Measurements from ENCODE around the gene CHD6. TPM values are rescaled to one million over a fixed set of nuclear protein-coding genes. Genes with fewer than 3 reads are reported as not detected.

The CHD6 gene
- total RNA-seq, 4 donors from 2014 or later, result 21.5 to 97.6 (median 53.7) TPM

DNA sequence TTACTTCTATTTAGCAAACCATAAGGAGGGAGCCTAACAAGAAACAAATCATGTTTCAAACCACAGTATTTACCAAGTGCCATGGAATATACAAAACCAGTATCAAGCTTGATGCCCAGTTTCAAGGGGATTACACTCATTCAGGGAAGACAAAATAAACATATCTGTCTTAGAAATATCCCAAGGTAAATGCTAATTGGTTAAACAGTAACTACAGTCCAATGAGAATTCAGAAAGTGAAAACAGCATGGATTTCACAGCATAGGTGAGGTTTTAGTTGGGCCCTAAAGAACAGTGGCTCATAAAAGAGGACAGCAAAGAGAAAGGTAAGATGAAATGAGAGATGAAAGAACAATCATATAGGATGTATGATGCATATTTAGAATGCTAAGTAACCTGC, 110.3 kb downstream of the CHD6 start:
- DNase-seq, result no peak
- H3K9me3 ChIP-seq, result no peaks in the 10 kb centered on the region
- no peaks in the 10 kb centered on the region for H3K27me3 ChIP-seq
- no peak overlapping the region for H3K27ac ChIP-seq
- TF ChIP-seq, protein P1, sequence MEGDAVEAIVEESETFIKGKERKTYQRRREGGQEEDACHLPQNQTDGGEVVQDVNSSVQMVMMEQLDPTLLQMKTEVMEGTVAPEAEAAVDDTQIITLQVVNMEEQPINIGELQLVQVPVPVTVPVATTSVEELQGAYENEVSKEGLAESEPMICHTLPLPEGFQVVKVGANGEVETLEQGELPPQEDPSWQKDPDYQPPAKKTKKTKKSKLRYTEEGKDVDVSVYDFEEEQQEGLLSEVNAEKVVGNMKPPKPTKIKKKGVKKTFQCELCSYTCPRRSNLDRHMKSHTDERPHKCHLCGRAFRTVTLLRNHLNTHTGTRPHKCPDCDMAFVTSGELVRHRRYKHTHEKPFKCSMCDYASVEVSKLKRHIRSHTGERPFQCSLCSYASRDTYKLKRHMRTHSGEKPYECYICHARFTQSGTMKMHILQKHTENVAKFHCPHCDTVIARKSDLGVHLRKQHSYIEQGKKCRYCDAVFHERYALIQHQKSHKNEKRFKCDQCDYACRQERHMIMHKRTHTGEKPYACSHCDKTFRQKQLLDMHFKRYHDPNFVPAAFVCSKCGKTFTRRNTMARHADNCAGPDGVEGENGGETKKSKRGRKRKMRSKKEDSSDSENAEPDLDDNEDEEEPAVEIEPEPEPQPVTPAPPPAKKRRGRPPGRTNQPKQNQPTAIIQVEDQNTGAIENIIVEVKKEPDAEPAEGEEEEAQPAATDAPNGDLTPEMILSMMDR (IDR thresholded peaks at IDR 0.05), result no peak
- no peak for TF ChIP-seq POLR2A (IDR thresholded peaks at IDR 0.05)
- intact Hi-C loops (cut with DNase I; ENCODE audit: low total_unique reads), result no loop called here
- no peaks in the 10 kb centered on the region for H3K4me1 ChIP-seq
- no peaks in the 10 kb centered on the region for H3K36me3 ChIP-seq
- no peak overlapping the region for H3K4me3 ChIP-seq

DNA sequence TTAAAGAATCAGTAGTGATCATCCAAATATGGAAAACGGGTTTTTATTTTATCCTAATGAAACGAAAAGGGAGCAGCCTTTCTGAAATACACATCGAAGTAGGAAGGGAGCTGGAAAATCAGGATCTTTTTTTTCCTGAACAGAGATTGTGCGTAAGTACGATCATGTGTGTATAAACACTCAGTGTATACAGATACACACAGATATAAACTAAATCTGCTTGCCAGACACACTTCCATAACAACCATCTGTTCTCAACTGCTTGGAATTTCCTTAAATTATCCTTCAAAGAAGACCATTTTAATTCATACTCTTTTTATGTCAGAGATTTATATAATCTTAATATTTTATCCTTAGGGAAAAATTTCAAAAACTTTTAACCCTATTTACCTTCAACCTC, 110.7 kb downstream of the CHD6 start:
- Histone ChIP-seq H3K9me3 (no peaks in the 10 kb centered on the region), H3K36me3 (no peaks in the 10 kb centered on the region), H3K4me1 (no peaks in the 10 kb centered on the region), H3K27ac (no peak overlapping the region), H3K4me3 (no peak overlapping the region), H3K27me3 (no peaks in the 10 kb centered on the region)
- TF ChIP-seq POLR2A (IDR thresholded peaks at IDR 0.05), result no peak
- TF ChIP-seq, protein P1 (IDR thresholded peaks at IDR 0.05), result no peak
- intact Hi-C loops (cut with DNase I; ENCODE audit: low total_unique reads), result no loop called here
- DNase-seq, result no peak

DNA sequence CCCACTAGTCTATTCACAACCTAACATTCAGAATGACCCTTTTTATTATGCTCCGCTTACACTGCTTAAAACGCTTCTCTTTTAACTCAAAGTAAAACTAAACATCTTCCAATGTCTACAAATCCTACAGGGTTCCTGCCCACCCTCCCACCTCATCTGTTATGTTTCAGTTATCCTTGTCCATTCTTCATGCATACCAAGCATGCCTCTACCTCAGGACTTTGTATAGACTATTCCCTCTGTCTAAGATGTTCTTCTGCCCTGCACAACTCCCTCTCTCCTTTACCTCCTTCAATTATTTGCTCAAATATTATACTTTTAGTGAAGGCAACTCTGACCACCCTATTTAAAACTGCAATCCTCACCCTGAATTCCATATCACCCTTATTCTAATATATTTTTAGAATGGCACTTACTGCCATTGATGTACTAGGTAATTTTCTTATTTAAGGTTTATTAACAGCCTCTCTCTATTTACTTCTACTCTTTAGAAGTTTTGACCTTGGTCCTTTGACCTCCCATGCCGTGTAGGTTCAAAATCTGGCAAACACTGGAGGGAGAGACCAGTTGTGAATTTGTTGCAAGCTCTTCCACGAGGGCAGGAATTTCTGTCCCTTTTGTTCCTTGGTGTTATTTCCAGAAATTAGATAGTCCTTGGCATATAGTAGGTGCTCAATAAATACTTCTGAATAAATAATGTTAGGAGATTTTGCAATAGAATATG, 111.8 kb downstream of the CHD6 start:
- Histone ChIP-seq H3K27me3 (no peaks in the 10 kb centered on the region), H3K4me3 (no peak overlapping the region), H3K4me1 (no peaks in the 10 kb centered on the region), H3K36me3 (no peaks in the 10 kb centered on the region), H3K9me3 (no peaks in the 10 kb centered on the region), H3K27ac (no peak overlapping the region)
- TF ChIP-seq POLR2A (IDR thresholded peaks at IDR 0.05), result no peak
- TF ChIP-seq, protein P1 (IDR thresholded peaks at IDR 0.05), result no peak
- no peak for DNase-seq
- intact Hi-C loops (cut with DNase I; ENCODE audit: low total_unique reads), result no loop called here

DNA sequence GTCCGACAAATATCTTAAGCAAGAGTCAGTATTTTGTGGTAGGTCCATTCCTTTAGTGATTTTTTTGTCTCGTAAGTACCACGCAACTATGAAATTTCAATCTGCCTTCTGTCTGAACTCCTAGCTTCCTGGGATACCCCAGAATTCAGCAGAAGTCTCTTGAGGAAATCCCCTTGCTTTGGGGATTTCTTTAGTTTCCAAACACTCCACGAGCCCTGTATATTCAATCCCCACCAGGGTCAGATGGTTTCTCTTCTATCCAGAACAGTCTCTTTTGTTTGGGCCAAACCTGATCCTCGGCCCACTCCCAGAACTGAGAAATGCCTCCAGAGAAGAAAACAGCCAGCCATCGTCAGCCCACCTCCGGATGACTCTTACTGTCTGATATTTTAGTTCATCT, 113.0 kb downstream of the CHD6 start:
- Histone ChIP-seq H3K27ac (no peak overlapping the region), H3K4me1 (no peaks in the 10 kb centered on the region), H3K4me3 (no peak overlapping the region), H3K9me3 (no peaks in the 10 kb centered on the region), H3K36me3 (no peaks in the 10 kb centered on the region), H3K27me3 (no peaks in the 10 kb centered on the region)
- intact Hi-C loops (cut with DNase I; ENCODE audit: low total_unique reads), result no loop called here
- TF ChIP-seq POLR2A (IDR thresholded peaks at IDR 0.05), result no peak
- TF ChIP-seq, protein P1 (IDR thresholded peaks at IDR 0.05), result no peak
- no peak for DNase-seq

DNA sequence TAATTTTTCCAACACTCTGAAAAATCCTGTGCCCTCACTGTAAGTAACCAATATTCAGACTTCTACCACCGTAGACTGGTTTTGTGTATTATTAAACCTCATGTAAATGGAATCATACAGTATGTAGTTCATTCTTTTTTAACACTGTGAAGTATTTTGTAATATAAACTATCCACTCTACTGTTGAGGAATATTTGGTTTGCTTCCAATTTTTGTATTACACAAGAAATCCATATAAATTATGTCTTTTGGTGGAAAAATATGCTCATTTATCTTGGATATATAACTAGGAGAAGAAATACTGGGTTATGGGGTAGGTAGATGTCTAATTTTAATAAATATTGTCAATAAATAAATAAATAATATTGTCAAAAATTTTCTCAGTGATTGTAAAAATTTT, 116.8 kb downstream of the CHD6 start:
- intact Hi-C loops (cut with DNase I; ENCODE audit: low total_unique reads), result no loop called here
- Histone ChIP-seq H3K4me3 (no peak overlapping the region), H3K27me3 (no peaks in the 10 kb centered on the region), H3K36me3 (no peaks in the 10 kb centered on the region), H3K4me1 (no peaks in the 10 kb centered on the region), H3K9me3 (no peaks in the 10 kb centered on the region), H3K27ac (no peak overlapping the region)
- TF ChIP-seq POLR2A (IDR thresholded peaks at IDR 0.05), result no peak
- TF ChIP-seq, protein P1 (IDR thresholded peaks at IDR 0.05), result no peak
- no peak for DNase-seq

Measured in uterus (tissue), 4 donors.